GM21526 (cell line): Measurements from ENCODE around the gene MYO7A.

Source experiments
- ATAC-seq: cut with Tn5 transposase; IDR thresholded peaks from one replicate; pipeline ENCODE4 v1.9.1; 2021; ENCODE audit warnings: moderate library complexity; ENCODE audit not compliant: unreplicated experiment, low FRiP score

The MYO7A gene

DNA sequence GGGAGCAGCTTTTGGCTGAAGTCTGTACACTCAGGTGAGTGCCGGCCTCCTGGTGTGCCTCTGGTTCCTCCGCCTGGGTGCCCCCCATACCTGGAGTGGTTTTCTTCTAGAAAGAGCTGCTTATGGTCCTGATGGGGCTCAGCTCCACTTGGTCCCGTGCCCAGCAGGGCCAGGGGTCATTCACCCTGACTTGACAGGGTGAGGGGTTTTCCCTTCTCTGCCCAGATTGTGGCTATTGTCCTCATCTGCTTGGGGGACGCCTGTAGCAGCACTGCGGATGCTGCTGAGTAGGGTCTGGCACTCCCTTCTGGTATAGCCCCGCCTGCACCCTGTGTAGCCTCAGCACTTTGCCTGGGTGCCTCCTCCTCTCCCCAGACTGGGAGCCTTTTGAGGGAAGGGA is 17.2 kb upstream of the MYO7A start:
- ATAC-seq = no peak

DNA sequence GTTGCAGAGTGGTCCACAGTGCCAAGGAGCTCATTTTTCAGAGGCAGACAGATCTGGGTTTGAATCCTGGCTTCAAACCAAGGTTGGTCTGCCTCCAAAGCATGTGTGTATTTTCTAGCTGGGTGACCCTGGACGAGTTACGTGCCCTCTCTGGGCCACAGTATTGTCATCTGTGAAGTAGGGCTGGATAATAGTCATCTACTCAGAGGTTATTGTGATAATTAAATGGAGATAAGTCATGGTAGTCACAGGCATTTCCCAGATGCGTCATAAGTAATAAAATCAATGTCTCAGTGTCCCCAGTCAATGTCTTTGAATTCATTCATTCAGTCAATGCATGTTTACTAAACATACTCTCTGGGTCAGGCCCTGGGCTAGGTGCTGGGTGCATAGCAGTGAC is 16.8 kb upstream of the MYO7A start:
- no peak for ATAC-seq

DNA sequence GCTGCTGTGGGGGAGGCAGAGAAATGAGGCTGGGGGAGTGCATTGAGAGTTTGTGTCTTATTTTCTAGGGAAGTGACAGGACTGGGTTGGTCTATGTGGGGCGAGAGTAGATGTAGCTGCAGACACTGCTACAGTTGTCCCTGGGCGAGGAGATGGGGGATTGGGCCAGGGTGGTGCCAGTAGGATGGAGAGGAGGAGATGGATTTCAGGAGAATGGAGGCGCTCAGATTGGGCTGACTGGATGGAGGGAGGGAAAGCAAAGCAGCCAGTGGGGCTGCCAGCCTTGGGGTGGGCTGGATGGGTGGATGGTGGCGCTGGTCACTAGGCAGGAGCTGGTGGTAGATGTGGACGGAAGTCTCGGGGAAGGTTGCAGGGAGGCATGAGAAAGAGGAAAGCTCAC is 16.1 kb upstream of the MYO7A start:
- no peak for ATAC-seq

DNA sequence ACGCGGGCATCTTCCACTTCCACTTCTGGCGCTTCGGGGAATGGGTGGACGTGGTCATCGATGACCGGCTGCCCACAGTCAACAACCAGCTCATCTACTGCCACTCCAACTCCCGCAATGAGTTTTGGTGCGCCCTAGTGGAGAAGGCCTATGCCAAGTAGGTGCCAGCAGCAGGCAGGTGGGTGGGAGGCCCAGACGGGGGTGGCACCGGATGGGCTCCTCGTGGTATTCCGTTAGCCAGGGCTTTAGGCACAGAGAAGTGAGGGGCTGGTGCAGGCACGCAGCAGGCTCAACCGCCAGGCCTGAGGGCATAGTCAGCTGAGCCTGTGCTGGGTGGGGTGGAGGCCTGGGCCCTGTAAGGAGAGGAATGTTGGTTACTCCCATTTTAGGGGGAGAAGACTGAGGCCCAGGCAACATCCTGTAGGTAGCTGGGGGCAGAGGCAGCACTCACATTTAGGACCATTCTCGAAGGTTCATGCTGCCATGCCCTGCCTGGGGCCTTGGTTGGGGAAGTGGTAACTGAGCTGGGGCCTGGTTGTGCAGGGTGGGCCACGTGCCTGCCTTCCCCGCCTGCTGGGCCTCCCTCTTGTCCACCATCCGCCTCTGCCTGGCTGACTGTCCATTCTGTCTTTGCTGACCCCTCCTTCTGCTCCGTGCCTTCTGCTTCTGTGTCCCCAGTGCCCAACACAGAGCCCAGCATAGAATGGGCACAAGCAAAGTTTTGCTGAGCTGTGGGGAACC is 15.2 kb upstream of the MYO7A start:
- no peak for ATAC-seq

DNA sequence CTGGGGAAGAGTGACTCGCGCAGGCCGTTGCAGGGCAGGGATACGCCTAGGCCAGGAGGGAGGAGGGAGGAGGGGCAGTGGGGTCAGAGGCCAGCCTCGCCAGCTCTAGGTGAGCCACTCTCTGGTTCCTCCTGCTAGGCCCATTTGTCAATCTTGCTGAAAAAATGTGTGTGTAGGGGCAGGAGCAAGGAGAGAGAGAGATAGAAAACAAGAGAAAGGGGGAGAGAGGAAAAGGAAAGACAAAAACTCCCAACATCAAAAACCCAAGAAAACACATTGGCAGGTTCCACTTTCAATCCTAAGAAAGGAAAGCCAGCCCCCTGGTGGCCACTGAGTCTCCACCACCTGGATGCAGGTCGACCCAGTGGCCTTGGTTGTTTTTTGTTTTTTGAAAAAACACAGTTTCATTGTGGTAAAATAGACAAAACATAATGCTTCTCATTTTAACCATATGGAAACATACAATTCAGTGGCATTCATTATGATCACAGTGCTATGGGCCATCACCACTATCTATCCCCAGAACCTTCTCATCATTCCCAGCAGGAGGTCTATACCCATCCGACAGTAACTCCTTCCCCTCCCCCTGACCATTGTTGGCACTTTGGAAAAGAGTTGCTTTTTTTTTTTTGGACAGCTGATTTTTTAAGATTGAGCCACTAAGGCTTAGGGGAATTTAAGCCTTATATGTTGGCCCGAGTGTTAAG is 14.5 kb upstream of the MYO7A start:
- no peak for ATAC-seq

DNA sequence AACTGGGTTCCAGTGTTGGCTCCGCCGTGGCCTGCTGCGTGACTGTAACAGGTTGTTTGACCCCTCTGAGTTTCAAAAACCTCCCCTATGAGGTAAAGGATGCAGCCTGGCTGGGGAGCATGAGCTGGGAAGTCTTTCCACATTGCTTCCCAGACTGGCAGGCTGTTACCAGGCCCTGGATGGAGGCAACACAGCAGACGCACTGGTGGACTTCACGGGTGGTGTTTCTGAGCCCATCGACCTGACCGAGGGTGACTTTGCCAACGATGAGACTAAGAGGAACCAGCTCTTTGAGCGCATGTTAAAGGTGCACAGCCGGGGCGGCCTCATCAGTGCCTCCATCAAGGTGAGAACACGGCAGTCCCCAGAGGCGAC is 14.0 kb upstream of the MYO7A start:
- ATAC-seq = no peak

DNA sequence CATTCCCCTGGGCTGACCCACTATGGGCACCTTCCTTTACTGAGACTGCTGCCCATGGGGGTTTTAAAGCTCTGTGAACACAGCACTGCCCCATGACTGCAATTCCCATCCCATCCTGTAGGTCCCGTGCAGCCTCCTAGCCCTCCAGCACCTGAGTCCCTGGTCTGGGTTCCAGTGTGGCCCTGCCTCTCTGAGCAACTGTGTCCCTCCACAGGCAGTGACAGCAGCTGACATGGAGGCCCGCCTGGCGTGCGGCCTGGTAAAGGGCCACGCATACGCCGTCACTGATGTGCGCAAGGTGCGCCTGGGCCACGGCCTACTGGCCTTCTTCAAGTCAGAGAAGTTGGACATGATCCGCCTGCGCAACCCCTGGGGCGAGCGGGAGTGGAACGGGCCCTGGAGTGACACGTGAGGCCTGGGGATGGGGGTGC is 12.8 kb upstream of the MYO7A start:
- ATAC-seq = no peak

DNA sequence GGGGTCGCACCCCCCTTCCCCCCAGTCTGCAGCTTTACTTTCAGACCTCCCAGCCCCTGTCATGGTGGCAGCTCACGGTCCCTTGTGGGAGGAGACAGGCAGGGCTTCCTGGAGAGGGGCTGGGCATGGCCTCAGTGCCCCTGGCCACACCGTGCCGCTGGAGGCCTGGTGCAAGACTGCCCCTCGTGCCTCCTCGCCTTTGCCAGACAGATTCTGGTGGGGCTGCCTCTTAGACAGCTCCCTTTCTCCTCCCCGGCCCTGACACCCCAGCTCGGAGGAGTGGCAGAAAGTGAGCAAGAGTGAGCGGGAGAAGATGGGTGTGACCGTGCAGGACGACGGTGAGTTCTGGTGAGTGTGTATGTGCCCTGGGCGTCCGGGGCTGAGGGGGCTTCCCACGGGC is 12.1 kb upstream of the MYO7A start:
- no peak for ATAC-seq

DNA sequence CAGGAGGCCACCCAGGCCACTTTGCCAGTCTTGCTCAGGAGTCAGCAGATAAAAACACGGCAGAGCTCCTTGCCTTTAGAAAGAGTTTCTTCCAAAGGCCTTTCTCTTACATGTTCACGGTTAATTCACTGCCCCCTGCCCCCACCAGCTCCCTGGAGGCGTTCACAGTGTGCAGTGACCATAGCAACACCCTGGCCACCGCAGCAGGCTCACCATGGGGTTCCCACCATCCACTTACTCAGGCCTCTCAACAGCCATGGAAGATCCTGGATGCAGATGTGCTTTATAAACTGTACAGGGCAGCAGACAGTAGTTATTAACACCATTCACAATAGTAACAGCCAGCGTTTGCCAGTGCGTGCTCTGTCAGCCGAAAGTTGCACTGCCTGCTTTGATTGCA is 10.6 kb upstream of the MYO7A start:
- ATAC-seq = no peak

DNA sequence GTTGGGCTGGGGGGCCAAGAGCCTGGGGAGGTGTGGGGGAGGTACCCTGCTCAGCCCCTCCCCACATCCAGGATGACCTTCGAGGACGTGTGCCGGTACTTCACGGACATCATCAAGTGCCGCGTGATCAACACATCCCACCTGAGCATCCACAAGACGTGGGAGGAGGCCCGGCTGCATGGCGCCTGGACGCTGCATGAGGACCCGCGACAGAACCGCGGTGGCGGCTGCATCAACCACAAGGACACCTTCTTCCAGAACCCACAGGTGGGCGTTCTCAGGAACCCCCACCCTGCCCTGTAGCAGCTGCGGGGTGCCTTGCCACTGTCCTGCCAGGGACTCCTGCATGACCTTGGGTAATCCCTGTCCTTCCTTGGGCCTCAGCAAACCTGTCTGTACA is 10.0 kb upstream of the MYO7A start:
- ATAC-seq = no peak

DNA sequence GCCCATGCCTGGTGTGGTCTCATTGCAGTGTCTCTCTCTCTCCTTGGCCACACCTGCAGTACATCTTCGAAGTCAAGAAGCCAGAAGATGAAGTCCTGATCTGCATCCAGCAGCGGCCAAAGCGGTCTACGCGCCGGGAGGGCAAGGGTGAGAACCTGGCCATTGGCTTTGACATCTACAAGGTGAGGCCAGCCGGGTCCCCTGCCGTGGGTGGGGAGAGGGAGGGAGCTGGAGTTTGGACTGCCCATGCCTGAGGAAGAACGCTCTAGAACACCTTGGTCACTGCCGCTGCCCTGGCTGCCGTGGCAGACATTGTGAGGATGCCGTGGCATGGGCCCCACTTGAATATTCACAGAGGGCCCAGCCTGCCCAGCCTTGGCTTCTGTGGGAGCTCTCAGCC is 9.1 kb upstream of the MYO7A start:
- no peak for ATAC-seq

DNA sequence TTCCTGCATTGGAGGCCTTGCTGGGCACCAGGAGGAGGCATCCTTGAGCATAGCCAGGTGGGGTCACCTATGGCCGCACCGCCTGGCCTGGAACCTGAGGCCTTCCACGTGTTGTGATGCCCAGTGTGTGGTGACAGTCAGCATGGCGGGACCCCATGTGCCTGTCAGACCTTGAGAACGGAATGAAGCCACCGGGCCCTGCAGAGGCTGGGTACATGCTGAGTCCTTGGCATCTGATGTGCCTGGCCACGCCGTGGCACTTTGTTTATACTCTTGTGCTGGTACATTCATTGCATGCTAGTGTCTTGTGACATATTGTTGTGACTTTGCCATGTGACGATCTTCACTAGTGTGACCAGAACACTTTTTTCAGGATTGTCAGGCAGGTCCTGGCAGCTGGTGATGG is 8.5 kb upstream of the MYO7A start:
- no peak for ATAC-seq

DNA sequence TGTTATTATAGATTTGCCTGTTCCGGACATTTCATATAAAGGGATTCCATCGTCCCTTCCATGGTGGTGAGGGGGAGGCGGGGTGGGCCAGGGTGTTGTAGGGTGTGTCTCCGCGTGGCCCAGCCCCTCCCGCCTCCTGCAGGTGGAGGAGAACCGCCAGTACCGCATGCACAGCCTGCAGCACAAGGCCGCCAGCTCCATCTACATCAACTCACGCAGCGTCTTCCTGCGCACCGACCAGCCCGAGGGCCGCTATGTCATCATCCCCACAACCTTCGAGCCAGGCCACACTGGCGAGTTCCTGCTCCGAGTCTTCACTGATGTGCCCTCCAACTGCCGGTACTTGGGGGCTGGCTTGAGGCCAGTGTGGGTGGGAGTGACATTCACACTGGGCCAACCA is 7.5 kb upstream of the MYO7A start:
- no peak for ATAC-seq

DNA sequence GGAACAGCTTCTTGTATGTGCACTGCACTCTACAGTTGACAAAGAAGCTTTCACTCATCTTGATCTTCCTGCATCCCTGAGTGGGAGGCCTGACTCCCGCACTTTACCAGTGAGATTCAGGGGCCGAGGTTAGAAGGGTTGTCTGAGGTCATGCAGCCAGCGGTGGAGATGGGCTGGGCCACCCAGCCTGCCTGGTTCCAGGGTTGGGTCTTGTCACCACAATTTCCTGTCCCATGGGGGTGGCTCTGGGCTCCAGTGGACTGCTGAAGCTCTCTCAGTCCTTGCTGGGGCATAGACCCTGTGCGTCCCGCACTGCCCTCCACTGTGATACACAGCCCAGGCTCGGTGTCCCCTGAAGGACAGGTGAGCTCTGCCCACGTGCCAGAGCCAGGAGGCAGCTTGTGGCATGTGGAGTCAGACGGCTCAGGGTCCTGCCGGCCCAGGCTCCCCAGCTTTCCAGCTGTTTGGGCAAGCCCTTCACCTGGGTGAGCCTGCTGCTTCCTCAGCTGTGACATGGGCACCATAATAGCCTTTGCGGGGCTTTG is 6.9 kb upstream of the MYO7A start:
- ATAC-seq = no peak

DNA sequence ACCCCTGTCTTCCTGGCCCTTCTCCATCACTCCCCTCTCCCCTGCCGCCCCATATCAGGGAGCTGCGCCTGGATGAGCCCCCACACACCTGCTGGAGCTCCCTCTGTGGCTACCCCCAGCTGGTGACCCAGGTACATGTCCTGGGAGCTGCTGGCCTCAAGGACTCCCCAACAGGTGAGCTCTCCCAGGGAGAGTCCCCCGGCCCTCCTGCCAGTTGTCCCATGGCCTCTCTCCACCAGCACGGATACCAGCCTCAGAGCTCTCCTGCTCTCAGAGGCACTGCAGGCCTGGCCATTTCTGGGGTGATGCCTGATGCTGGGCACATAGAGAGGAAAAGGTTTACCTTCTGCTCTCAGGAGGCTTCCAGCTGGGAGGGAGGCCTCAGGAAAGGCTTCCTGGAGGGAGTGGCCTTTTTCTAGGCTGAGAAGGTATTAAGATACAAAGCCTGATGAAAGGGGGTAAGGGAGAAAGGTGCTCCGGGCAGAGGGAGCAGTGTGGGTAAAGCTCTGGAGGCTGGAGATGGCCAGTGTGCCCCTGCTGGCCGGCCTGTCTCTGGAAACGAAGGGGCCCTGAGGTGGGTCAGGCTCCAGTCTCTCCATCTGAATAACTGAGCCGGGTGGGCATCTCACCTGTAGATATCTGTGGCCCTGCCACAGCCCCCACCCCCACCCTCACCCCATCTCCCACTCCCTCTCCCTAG is 6.0 kb upstream of the MYO7A start:
- no peak for ATAC-seq

DNA sequence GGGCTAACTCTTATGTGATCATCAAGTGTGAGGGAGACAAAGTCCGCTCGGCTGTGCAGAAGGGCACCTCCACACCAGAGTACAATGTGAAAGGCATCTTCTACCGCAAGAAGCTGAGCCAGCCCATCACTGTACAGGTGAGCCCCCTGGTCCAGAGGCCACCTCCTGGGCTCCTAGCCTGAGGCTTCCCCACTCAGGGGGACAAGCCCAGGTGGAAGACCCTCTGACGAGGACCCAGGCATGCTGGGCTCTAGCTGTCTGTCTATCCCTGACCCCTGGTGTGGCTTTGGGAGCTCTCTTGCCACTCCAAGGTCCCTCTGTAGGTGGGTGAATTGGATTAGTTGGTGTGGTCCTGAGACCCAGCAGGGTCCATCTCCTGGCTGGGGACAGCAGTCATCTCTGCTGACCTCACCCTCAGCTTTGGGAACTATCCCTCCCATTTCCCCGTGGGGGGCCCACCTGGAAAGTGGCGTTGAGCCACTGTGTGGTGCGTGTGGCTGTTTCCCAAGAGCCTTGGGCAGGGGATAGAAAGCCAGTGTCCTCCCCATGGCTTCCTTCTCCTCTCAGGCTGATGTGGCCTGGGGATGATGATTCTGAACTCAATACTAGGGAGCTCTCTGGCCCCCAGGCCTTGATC is 5.4 kb upstream of the MYO7A start:
- no peak for ATAC-seq

DNA sequence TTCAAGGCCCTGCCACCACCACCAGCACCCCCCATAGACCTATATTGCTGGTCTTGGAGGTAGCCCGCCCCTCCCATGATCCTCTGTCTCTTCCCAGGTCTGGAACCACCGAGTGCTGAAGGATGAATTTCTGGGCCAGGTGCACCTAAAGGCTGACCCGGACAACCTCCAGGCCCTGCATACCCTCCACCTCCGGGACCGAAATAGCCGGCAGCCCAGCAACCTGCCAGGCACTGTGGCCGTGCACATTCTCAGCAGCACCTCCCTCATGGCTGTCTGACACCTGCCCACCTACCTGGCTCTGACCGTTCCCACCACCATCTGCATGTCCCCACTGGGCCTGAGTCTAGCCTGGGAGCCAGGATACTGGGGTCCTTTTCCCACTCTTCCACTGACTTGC is 4.5 kb upstream of the MYO7A start:
- no peak for ATAC-seq

DNA sequence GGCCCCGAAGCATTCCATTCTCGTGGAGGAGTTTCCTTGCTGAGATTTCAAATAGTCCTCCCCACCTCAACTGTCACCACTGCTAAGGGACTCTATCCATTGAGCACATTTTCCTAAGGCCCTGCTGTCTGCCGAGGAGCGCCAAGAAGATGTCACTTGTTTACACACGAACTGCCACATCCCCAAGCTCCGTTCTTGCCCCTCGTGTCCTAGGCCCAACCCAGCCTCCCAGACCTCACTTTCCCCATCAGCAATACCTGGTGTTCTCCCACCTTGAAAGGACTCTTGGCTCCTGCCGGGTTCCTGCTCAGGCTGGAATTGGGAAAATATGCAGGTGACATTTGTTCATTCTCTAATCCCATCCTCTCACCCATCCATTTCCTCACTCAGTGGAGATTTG is 4.0 kb upstream of the MYO7A start:
- ATAC-seq = no peak

DNA sequence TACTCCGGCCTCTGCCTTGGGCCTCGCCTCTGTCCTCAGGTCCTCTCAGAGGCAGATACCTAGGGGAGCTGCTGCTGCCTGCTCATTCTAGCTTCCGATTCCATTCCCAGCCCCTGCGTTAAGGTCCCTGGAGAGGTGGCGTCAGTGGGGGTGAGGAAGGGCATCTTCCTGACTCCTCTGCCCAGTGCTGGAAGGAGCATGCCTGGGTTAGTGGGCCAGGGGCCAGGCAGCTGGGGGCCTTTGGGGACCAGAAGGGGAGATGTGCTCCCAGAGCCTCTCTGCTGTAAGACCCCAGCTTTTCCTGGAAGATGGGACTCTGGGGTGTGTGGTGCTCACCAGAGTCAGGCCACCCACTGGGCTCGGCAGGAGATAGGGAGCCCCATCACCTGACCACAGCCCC is 3.6 kb upstream of the MYO7A start:
- no peak for ATAC-seq

DNA sequence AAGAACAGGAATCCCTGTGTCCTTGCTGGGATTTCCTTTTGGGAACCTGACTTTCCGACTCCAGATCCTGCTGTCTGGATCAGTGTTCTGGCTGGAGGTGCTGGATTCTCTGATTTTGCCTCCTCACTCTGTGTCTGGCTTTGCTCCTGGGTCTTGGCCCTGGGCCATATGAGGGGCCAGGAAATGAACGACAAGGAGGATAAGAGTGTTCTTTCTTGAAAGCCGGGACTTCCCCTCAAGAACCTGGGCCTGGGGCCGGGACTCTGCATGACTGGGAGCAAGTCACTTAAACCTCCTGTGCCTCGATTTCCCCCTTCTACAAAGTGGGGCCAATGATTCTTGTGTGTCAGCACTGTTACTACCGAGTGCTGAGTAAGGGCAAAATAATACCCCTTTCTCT is 2.9 kb upstream of the MYO7A start:
- no peak for ATAC-seq

DNA sequence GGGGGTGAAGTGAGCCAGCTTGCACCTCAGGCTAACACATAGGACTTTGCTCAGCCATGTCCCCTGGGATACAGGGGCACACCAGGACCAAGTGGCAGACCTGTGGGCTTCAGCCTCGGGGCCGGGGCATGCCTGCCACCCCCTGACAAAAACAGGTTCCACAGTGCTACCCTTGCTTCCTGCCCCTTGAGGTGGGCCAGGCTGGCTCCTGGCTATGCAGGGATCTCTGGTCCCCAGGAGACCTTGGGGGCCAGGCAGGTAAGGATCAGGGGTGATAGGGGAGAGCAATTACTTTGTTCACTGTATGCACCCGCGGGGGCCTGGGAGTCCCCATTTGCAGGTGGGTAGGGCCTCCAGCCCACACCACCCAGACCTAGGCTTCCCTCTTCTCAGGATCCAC is 2.4 kb upstream of the MYO7A start:
- no peak for ATAC-seq
